Loucy (cell line): ENCODE measurements around the gene MMP17.

Experiments used
- EZH2phosphoT487 ChIP-seq: fragments of 200-600 bp; IDR thresholded peaks from 2 replicates; pipeline ENCODE4 v1.6.1; 2018; ENCODE audit warnings: antibody characterized with exemption, mild to moderate bottlenecking, moderate library complexity, borderline replicate concordance
- TF ChIP-seq, protein P1 (sequence below): fragments of 200-600 bp; sonication (generic); conservative IDR thresholded peaks from 2 replicates; pipeline ENCODE4 v1.5.1; 2014; ENCODE audit warnings: mild to moderate bottlenecking, antibody characterized with exemption, low read length

DNA sequence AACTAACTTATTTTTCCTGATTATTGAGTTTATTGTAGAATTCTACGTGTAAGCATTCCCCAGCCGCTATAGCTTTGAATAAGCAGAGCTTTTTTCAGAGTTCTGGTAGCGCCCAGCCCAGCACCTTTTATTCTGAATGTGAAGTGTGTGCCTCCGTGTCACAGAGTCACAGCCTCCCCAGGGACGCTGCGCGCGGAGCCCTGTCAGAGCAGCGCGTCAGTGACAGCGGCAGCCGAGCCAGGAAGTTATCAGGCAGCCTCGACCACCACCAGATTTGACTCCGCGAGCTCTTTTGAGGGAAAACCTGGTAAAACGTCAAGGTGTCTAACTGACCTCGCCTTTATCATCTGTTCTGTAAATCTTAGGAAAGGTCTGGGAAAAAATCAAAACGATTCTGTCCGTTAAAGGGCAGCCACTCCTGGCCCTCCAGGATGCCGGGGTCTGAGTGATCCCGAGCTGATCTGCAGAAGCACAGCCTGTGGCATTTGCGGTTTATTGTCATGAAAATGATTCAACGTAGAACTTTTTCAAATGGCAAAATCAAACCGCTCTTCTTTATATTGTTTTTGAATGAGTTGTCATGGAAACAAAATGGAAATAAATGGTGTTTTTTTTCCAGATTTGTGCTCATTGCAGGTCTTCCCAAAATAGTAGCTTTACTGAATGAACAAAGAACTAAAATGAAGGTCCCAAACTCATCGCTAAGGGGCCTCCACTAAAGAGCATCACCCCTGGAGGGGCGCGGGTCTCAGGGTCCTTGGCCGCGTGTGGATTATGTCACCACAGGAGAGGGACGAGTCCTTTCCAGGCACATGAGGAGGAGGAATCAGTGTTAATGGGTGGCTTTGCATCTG lies 43.1 kb upstream of the MMP17 start:
- TF ChIP-seq, protein P1, sequence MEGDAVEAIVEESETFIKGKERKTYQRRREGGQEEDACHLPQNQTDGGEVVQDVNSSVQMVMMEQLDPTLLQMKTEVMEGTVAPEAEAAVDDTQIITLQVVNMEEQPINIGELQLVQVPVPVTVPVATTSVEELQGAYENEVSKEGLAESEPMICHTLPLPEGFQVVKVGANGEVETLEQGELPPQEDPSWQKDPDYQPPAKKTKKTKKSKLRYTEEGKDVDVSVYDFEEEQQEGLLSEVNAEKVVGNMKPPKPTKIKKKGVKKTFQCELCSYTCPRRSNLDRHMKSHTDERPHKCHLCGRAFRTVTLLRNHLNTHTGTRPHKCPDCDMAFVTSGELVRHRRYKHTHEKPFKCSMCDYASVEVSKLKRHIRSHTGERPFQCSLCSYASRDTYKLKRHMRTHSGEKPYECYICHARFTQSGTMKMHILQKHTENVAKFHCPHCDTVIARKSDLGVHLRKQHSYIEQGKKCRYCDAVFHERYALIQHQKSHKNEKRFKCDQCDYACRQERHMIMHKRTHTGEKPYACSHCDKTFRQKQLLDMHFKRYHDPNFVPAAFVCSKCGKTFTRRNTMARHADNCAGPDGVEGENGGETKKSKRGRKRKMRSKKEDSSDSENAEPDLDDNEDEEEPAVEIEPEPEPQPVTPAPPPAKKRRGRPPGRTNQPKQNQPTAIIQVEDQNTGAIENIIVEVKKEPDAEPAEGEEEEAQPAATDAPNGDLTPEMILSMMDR: no peak
- no peak for TF ChIP-seq EZH2phosphoT487
